Dermis blood vessel endothelial cell (primary cell): ENCODE results near the gene TMSB4Y. TPM values are rescaled to one million over a fixed set of nuclear protein-coding genes. Genes with fewer than 3 reads are reported as not detected.
A peak's percentile ranks its signal among the peaks of the same experiment; 100 is the strongest.

Experiments
- DNase-seq: peaks from one replicate; pipeline ENCODE4 v3.0.0; 2010
- total RNA-seq: library from RNA; depleted of rRNA; stranded (reverse); fragments of >200 nt; gene quantifications from 2 replicates; pipeline ENCODE4 v1.2.3, GENCODE V29; 2014

Gene TMSB4Y
- 0.88 TPM in 1 of 2 replicates, not detected in the other for total RNA-seq

GRCh38 chrY:13703568-13703968 lies at the start of gene TMSB4Y:
Gene TMSB4Y (plus strand): TSS chrY:13703899.
- DNase-seq = peak; percentile 78

GRCh38 chrY:13664162-13664561 lies 39.5 kb upstream of the TMSB4Y start:
- DNase-seq = no peak

- DNase-seq = no peak
Observed at GRCh38 chrY:13671122-13671521, 32.6 kb upstream of the TMSB4Y start.

GRCh38 chrY:13702276-13702675 lies 1.4 kb upstream of the TMSB4Y start:
- no peak for DNase-seq

- peak; percentile 38 for DNase-seq
Observed at GRCh38 chrY:13704121-13704930, 627 bp downstream of the TMSB4Y start.

GRCh38 chrY:13705197-13705596 lies 1.5 kb downstream of the TMSB4Y start:
- DNase-seq = peak; percentile 13

- DNase-seq = no peak
Observed at GRCh38 chrY:13708038-13708437, 4.3 kb downstream of the TMSB4Y start.

GRCh38 chrY:13718996-13719395 lies 15.3 kb downstream of the TMSB4Y start:
- no peak for DNase-seq

- DNase-seq = peak; percentile 26
Observed at GRCh38 chrY:13729517-13729916, 25.8 kb downstream of the TMSB4Y start.

- DNase-seq = peak; percentile 41
Observed at GRCh38 chrY:13738618-13739017, 34.9 kb downstream of the TMSB4Y start.

- DNase-seq = no peak
Observed at GRCh38 chrY:13751289-13752071, 47.8 kb downstream of the TMSB4Y start.

- no peak for DNase-seq
Observed at GRCh38 chrY:13754661-13755060, 51.0 kb downstream of the TMSB4Y start.

Other genes starting within 250 kb of the TMSB4Y start
- 0.17 and 19.0 TPM in 2 replicates for gene UTY, start 223.9 kb upstream of the TMSB4Y start, total RNA-seq